ES-I3 (cell line): ENCODE results near the gene OR2AG2.
"Not testable (repeated sequence)": the region's sequence is repeated elsewhere in the genome, so short reads cannot be mapped to it uniquely, and the experiment has no call there.

ENCODE experiments used
- H3K36me3 ChIP-seq: 2 replicates; pipeline ENCODE4 v1.6.1; 2013; ENCODE audit warnings: mild to moderate bottlenecking, low read length, control low read depth, moderate library complexity; ENCODE audit not compliant: insufficient read depth
- H3K4me1 ChIP-seq: 2 replicates; pipeline ENCODE4 v1.6.1; 2013; ENCODE audit warnings: mild to moderate bottlenecking, control low read depth, low read length; ENCODE audit not compliant: insufficient read depth
- H3K9ac ChIP-seq: 2 replicates; pipeline ENCODE4 v1.6.1; 2013; ENCODE audit warnings: low read depth, mild to moderate bottlenecking, low read length, moderate library complexity
- H3K9me3 ChIP-seq: 2 replicates; pipeline ENCODE4 v1.6.1; 2013; ENCODE audit warnings: mild to moderate bottlenecking, low read length, moderate library complexity; ENCODE audit not compliant: control insufficient read depth, insufficient read depth

OR2AG2 gene, protein sequence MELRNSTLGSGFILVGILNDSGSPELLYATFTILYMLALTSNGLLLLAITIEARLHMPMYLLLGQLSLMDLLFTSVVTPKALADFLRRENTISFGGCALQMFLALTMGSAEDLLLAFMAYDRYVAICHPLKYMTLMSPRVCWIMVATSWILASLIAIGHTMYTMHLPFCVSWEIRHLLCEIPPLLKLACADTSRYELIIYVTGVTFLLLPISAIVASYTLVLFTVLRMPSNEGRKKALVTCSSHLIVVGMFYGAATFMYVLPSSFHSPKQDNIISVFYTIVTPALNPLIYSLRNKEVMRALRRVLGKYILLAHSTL

GRCh38 chr11:6771926-6772893 is at the start of gene OR2AG2:
Gene OR2AG2 (minus strand): TSS chr11:6771976. CDS start chr11:6768957, 3,019 bp downstream.
- Histone ChIP-seq H3K4me1 (no peaks in the 10 kb centered on the region), H3K9ac (no peak within 1 kb of the TSS), H3K9me3 (no peaks in the 10 kb centered on the region), H3K36me3 (no peaks in the 10 kb centered on the region)

DNA sequence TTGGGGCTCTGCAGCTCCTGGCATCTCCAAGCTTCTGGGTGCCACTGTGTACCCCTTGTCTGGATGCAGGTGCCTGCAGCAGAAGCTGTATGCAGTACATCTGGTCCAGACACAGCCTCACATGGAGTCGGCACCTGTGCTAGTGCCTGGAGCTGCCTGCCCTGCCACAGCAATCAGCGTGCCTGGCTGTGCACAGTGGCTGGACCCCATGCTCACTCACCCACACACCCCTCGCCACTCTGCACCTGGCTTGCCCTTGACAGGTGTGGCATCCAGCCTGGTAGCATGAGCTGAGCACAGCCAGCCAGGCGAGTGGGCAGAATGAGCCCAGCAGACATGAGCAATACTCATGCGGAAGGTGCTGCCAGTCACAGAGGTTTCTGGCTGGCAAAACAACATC is 47.2 kb upstream of the OR2AG2 start:
- Histone ChIP-seq H3K9me3 (no peaks in the 10 kb centered on the region), H3K9ac (no peak overlapping the region), H3K4me1 (no peaks in the 10 kb centered on the region), H3K36me3 (no peaks in the 10 kb centered on the region)

DNA sequence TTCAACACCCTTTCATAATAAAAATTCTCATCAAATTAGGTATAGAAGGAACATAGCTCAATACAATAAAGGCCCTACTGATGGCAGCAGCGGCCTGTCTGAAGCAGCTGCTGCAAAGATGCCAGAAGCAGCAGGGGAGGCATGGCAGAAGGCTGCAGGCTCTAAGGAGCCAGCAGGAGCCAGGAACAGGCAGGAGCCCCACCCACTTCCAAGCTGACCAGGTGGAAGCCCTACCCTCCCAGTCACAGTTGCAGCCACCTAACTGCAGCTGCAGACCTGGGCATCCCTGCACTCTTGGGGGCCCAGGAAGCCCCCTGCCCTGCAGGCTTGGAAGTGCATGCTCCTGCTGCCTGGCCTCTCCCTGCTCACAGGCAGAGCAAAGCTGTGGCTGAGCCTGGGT is 45.9 kb upstream of the OR2AG2 start:
- H3K36me3 ChIP-seq: no peaks in the 10 kb centered on the region
- H3K9me3 ChIP-seq: no peaks in the 10 kb centered on the region
- H3K9ac ChIP-seq: no peak overlapping the region
- H3K4me1 ChIP-seq: no peaks in the 10 kb centered on the region

DNA sequence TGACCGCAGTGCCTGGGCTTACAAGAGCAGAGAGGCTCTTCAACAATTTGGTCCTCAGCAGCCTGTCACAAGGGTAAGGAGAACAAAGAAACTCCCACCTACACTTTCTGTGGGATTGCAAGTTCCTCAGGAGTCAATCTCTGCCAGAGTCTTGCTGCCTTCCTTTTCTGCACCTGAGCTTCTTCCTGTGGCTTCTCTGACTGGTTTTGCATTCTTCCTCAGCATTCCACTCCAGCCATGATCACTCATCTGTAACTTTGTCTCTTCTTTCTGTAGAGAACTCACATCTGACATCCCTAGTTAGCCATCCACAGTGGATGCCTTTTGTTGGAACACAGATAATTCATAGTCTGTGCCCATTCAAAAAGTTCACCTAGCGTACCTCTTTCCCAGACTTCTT is 41.9 kb upstream of the OR2AG2 start:
- Histone ChIP-seq H3K36me3 (no peaks in the 10 kb centered on the region), H3K9me3 (no peaks in the 10 kb centered on the region), H3K4me1 (no peaks in the 10 kb centered on the region), H3K9ac (no peak overlapping the region)

DNA sequence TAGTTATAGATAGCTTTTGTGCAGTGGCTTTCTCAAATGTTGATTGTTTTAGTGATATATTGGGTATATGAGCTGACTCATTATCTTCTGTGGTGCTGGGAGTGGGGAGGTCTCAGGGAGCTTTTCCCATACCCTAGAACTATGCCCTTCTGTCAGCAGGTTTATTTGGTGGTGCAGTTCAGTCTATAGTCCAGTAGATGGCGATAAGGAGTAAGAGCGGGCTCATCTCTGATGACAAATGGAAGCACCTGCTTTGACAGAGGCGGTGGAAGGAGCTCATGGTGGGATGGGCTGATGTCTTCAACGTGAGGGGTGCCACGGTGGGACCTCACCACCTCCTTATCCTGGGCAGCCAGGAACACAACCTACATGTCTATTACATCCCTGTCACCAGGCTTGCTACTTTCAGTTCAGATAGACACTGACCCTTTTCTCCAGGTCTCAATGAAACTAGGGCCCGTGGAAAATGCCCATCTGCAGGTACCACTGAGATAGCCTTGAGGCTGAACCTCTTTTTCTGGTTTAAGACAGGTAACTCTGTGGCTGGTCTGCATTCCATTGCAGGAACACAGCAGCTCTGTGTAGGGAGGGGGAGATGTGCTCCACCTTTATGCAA is 40.7 kb upstream of the OR2AG2 start:
- Histone ChIP-seq H3K4me1 (no peaks in the 10 kb centered on the region), H3K9me3 (no peaks in the 10 kb centered on the region), H3K36me3 (no peaks in the 10 kb centered on the region), H3K9ac (no peak overlapping the region)

GRCh38 chr11:6801075-6801474 is 29.3 kb upstream of the OR2AG2 start:
- H3K4me1 ChIP-seq, H3K9ac ChIP-seq, H3K9me3 ChIP-seq, H3K36me3 ChIP-seq: not testable (repeated sequence)

- Histone ChIP-seq H3K4me1 (peaks cover 3% of the 10 kb centered on the region; the same call in 1 of the 2 replicates), H3K36me3 (peaks cover 3% of the 10 kb centered on the region; the same call in 1 of the 2 replicates), H3K9me3 (peaks cover 9% of the 10 kb centered on the region), H3K9ac (no peak within 1 kb of the TSS)
These were observed 27.6 kb upstream of the OR2AG2 start, which contains the start of gene OR6A2 for GRCh38 chr11:6799402-6799801. Gene OR6A2 (minus strand): TSS chr11:6799689. CDS start chr11:6795708, 3,981 bp downstream.

GRCh38 chr11:6794639-6795038 is 22.9 kb upstream of the OR2AG2 start:
- no peaks in the 10 kb centered on the region for H3K36me3 ChIP-seq
- H3K4me1 ChIP-seq: no peaks in the 10 kb centered on the region
- 0 out of 2 replicates have a peak, but pooled peaks cover 2% of the 10 kb centered on the region for H3K9me3 ChIP-seq
- no peak overlapping the region for H3K9ac ChIP-seq

- H3K36me3 ChIP-seq: no peaks in the 10 kb centered on the region
- H3K9me3 ChIP-seq: no peaks in the 10 kb centered on the region
- H3K9ac ChIP-seq: no peak overlapping the region
- H3K4me1 ChIP-seq: no peaks in the 10 kb centered on the region
These were observed 18.8 kb upstream of the OR2AG2 start for GRCh38 chr11:6790546-6790945.

DNA sequence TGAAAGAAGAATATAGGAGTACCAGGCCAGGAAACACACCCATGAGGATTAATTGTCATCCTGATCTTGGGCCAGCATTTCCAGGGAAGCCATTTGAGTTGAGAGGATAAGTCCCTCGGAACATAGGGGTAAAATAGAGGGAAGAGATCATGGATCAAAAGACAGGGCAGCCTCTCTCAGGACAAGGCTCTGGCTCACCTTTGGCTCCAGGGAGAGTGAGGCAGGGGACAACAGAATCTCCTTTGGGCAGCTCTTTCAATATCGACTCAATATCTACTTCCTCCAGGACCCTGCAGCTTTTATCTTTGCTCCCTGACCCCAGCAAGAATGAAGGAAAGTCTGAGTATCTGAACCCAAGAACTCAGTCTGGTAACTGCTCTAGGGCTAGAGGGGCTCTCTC is 10.9 kb upstream of the OR2AG2 start, which contains the start of gene OR2AG1:
Gene OR2AG1 (plus strand): TSS at position 301 of the 400 bp plus-strand sequence. CDS start 2,018 bp downstream, outside the sequence.
- Histone ChIP-seq H3K4me1 (no peaks in the 10 kb centered on the region), H3K9me3 (no peaks in the 10 kb centered on the region), H3K36me3 (no peaks in the 10 kb centered on the region), H3K9ac (no peak within 1 kb of the TSS)

DNA sequence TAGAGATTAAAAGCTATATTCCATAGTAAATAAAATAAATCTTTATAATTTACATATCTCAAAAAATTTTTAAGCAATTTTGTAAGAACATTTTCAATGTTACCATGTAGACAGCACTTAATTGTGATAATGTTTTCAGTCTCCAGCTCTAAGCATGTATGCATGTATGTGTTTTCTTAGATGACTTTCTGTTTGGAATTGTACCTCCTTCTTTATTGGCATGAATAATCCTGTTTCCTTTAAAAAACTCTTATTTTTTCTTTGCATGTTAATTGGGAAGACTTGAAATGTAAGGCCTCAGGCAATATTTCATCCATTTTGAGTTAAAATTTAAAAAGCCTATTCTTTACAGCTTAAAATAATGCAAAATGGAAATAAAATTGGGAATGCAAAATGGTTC is 9.1 kb upstream of the OR2AG2 start:
- Histone ChIP-seq H3K9ac (no peak overlapping the region), H3K9me3 (no peaks in the 10 kb centered on the region), H3K4me1 (no peaks in the 10 kb centered on the region)

DNA sequence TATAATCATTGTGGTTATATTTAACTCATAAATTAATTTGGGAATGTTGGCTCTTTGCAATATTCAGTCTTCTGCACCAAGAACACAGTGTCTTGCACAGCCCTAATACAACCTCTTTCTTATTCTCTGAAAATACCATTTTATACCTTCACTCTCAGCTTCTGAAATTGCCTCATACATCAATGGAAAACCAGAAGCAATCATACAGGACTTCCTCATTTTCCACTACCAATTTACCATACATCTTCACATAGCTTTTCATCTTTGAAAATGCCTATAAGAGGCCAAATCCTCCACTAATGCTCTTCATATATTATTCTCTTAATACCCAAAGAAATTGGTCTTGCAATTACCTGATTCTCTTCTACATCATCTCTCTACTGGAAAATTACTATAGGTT is 6.7 kb upstream of the OR2AG2 start:
- H3K9me3 ChIP-seq: no peaks in the 10 kb centered on the region
- H3K36me3 ChIP-seq: no peaks in the 10 kb centered on the region
- no peak overlapping the region for H3K9ac ChIP-seq
- no peaks in the 10 kb centered on the region for H3K4me1 ChIP-seq

More for the DNA sequence above, 9.1 kb upstream of the OR2AG2 start:
- no peaks in the 10 kb centered on the region for H3K36me3 ChIP-seq

DNA sequence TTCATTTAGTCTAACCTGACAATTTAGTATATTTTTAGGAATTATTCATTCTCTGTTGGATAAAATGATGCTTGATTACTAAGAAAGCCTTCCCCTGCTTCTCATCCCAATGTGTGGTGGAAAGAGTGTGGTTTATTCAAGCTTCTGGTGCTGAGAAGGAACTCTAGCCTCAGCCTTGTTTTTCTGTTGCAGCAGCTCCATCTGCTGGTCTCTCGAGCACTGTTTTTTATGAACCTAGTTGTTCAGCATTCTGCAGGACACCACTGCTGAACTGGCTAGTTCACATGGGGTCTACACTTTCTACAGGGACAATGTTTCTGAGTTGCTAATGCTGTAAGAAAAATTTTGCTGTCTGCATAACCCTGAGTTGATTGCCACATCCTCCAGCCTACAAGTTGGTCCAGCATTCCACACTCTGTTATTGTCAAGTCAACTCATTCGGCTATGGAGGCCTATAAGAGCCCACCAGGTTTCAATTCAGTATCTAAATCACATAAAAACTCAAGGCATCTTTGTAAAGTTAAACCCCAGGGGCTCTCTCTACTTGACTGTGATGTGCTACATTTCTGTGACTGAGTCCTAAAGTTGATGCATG is 14.3 kb downstream of the OR2AG2 start:
- no peak overlapping the region for H3K9ac ChIP-seq
- no peaks in the 10 kb centered on the region for H3K36me3 ChIP-seq
- no peaks in the 10 kb centered on the region for H3K4me1 ChIP-seq
- H3K9me3 ChIP-seq: no peaks in the 10 kb centered on the region

DNA sequence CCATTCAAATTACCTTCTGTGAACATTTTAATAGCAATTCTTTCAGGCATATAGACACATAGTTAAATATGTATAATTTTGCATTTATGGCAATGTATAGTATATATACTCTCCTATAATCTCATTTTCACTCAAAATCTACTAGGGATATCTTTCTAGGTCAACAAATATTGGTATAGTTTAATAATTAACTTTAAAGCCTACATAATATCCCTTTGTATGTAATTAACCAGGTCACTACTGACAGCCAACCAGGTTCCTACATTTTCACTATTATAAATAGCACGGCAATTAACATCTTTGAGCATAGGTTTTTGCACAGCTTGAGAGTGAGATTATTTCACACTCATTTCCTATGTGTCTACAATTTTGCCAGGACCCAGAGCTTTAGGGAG is 15.8 kb downstream of the OR2AG2 start:
- Histone ChIP-seq H3K9ac (no peak overlapping the region), H3K4me1 (no peaks in the 10 kb centered on the region), H3K9me3 (no peaks in the 10 kb centered on the region), H3K36me3 (no peaks in the 10 kb centered on the region)
